SK-N-MC (cell line): ENCODE measurements around the gene MEI4.

Source experiments
- EZH2 ChIP-seq: fragments of 200-600 bp; sonication (generic); IDR thresholded peaks from one replicate; pipeline ENCODE4 v1.6.1; 2017; ENCODE audit warnings: antibody characterized with exemption
- FOXP2 ChIP-seq: optimal IDR thresholded peaks from 2 replicates; pipeline ENCODE3; 2011; ENCODE audit warnings: mild to moderate bottlenecking, moderate library complexity; ENCODE audit not compliant: insufficient read depth; ENCODE audit errors: extremely low read length, control extremely low read depth
- POLR2AphosphoS5 ChIP-seq: IDR thresholded peaks from 2 replicates; pipeline ENCODE4 v1.6.1; 2012; ENCODE audit warnings: mild to moderate bottlenecking, low read depth, low read length, borderline replicate concordance

- no peak for TF ChIP-seq EZH2
- no peak for TF ChIP-seq POLR2AphosphoS5
- TF ChIP-seq FOXP2, result no peak
Measured at GRCh38 chr6:77879527-77879926, 226.7 kb downstream of the MEI4 start.
